NOMO-1 treated with DMSO at 0.1 percent for 48 hours (cell line): ENCODE results near the gene ZCCHC10.

Experiments used
- DNase-seq: peaks from one replicate; lab custom pipeline; 2025; ENCODE audit not compliant: unreplicated experiment; lab: John Stamatoyannopoulos, UW

ZCCHC10 gene

GRCh38 chr5:133025804-133026663, at the start of gene ZCCHC10:
Gene ZCCHC10 (minus strand): TSS chr5:133026549. CDS start chr5:133026537, 12 bp downstream.
- peak; percentile 86 for DNase-seq

GRCh38 chr5:133075572-133076536, 49.5 kb upstream of the ZCCHC10 start:
- no peak for DNase-seq

- no peak for DNase-seq
Measured at GRCh38 chr5:133072021-133072420, 45.7 kb upstream of the ZCCHC10 start.

GRCh38 chr5:133066045-133066444, 39.7 kb upstream of the ZCCHC10 start:
- no peak for DNase-seq

GRCh38 chr5:133065471-133065870, 39.1 kb upstream of the ZCCHC10 start:
- no peak for DNase-seq

- no peak for DNase-seq
Measured at GRCh38 chr5:133063965-133064364, 37.6 kb upstream of the ZCCHC10 start.

GRCh38 chr5:133062276-133062675, 35.9 kb upstream of the ZCCHC10 start:
- DNase-seq = peak; percentile 44

GRCh38 chr5:133059621-133060020, 33.3 kb upstream of the ZCCHC10 start:
- no peak for DNase-seq

GRCh38 chr5:133056891-133057290, 30.5 kb upstream of the ZCCHC10 start:
- no peak for DNase-seq

GRCh38 chr5:133054697-133055471, 28.5 kb upstream of the ZCCHC10 start:
- DNase-seq = no peak

GRCh38 chr5:133053448-133053847, 27.1 kb upstream of the ZCCHC10 start:
- no peak for DNase-seq

- peak; percentile 41 for DNase-seq
Measured at GRCh38 chr5:133052317-133053175, 26.2 kb upstream of the ZCCHC10 start.

- DNase-seq = peak; percentile 98
Measured at GRCh38 chr5:133051542-133052316, 25.4 kb upstream of the ZCCHC10 start, which contains the start of gene HSPA4. Gene HSPA4 (plus strand): TSS chr5:133052013. CDS start chr5:133052251, 238 bp downstream.

- no peak for DNase-seq
Measured at GRCh38 chr5:133051061-133051541, 24.8 kb upstream of the ZCCHC10 start.

GRCh38 chr5:133050521-133050920, 24.2 kb upstream of the ZCCHC10 start:
- DNase-seq = no peak

GRCh38 chr5:133049726-133050048, 23.3 kb upstream of the ZCCHC10 start:
- DNase-seq = no peak

GRCh38 chr5:133048993-133049725, 22.8 kb upstream of the ZCCHC10 start:
- DNase-seq = no peak

- no peak for DNase-seq
Measured at GRCh38 chr5:133047404-133047803, 21.1 kb upstream of the ZCCHC10 start.
